Gastrocnemius medialis (tissue), 4 donors: ENCODE measurements around the gene BRIX1. TPM values are rescaled to one million over a fixed set of nuclear protein-coding genes. Genes with fewer than 3 reads are reported as not detected.
"Not testable (repeated sequence)": the region's sequence is repeated elsewhere in the genome, so short reads cannot be mapped to it uniquely, and the experiment has no call there.

Source experiments
- ATAC-seq, 2 donors: fragments of 150-250 bp; one replicate each; pipeline ENCODE4 v1.9.1; 2016
- DNase-seq, 2 donors: peaks; one replicate each; pipeline ENCODE4 v3.0.0-alpha.2; 2019
- H3K27ac ChIP-seq, 4 donors: fragments of 200-600 bp; sonication (generic); 1 replicate in 1 of 4; 2 replicates in 3 of 4; pipeline ENCODE4 v1.5.1; 2016 to 2018; ENCODE audit warnings: mild to moderate bottlenecking in 2 of 4, moderate library complexity in 1 of 4
- H3K27me3 ChIP-seq, 3 donors: fragments of 200-600 bp; sonication (generic) in 2 of 3; 1 replicate in 1 of 3; 2 replicates in 2 of 3; pipeline versions ENCODE4 v1.5.1 to v1.6.0; 2016 to 2019; ENCODE audit warnings: mild to moderate bottlenecking in 1 of 3, moderate library complexity in 1 of 3
- H3K36me3 ChIP-seq, 2 donors: fragments of 200-600 bp; sonication (generic) in 1 of 2; one replicate each; pipeline ENCODE4 v1.5.1; 2017 to 2018
- H3K4me1 ChIP-seq, 2 donors: fragments of 200-600 bp; sonication (generic) in 1 of 2; one replicate each; pipeline ENCODE4 v1.5.1; 2016 to 2017; ENCODE audit warnings: mild to moderate bottlenecking in 2 of 2
- H3K4me3 ChIP-seq, 4 donors: fragments of 200-600 bp; sonication (generic) in 3 of 4; 1 replicate in 1 of 4; 2 replicates in 3 of 4; pipeline ENCODE4 v1.5.1; 2016 to 2019; ENCODE audit warnings: mild to moderate bottlenecking in 2 of 4
- H3K9me3 ChIP-seq, 3 donors: fragments of 200-600 bp; sonication (generic) in 2 of 3; 1 replicate in 1 of 3; 2 replicates in 2 of 3; pipeline ENCODE4 v1.5.1; 2016 to 2019
- POLR2A ChIP-seq, 2 donors: fragments of 450-650 bp; IDR thresholded peaks; one replicate each; pipeline ENCODE4 v1.6.1; 2017; ENCODE audit warnings: antibody characterized with exemption in 2 of 2, mild to moderate bottlenecking in 2 of 2, moderate library complexity in 2 of 2
- in situ Hi-C, 4 donors: fragments of 200-750 bp; cut with MboI; loops; one replicate each; pipeline versions ENCODE4 v1.15.0 to v1.8.0; 2017; ENCODE audit warnings: low sequenced_read_pairs in 4 of 4
- intact Hi-C: fragments of 100-400 bp; cut with DNase I; formaldehyde crosslinking; loops from one replicate; pipeline ENCODE4 v1.15.1; 2023; ENCODE audit warnings: low total_unique reads
- total RNA-seq, 4 donors: library from RNA; depleted of rRNA; stranded (reverse); fragments of >200 nt; gene quantifications; one replicate each; pipeline versions ENCODE4 v1.1.0 to v1.2.3, GENCODE V29; 2016
- TF ChIP-seq, protein P1 (sequence below), 5 experiments: fragments of 450-650 bp in 3 of 5; fragments of 200-600 bp in 2 of 5; sonication (generic) in 2 of 5; IDR thresholded peaks in 4 of 5; conservative IDR thresholded peaks in 1 of 5; 1 replicate in 4 of 5; 2 replicates in 1 of 5; pipeline ENCODE4 v1.5.1; 2016 to 2019; ENCODE audit warnings: antibody characterized with exemption in 5 of 5, mild to moderate bottlenecking in 3 of 5, moderate library complexity in 3 of 5

Gene BRIX1
- total RNA-seq, 4 donors from 2014 or later: 9.2 to 15.7 (median 12.0) TPM

DNA sequence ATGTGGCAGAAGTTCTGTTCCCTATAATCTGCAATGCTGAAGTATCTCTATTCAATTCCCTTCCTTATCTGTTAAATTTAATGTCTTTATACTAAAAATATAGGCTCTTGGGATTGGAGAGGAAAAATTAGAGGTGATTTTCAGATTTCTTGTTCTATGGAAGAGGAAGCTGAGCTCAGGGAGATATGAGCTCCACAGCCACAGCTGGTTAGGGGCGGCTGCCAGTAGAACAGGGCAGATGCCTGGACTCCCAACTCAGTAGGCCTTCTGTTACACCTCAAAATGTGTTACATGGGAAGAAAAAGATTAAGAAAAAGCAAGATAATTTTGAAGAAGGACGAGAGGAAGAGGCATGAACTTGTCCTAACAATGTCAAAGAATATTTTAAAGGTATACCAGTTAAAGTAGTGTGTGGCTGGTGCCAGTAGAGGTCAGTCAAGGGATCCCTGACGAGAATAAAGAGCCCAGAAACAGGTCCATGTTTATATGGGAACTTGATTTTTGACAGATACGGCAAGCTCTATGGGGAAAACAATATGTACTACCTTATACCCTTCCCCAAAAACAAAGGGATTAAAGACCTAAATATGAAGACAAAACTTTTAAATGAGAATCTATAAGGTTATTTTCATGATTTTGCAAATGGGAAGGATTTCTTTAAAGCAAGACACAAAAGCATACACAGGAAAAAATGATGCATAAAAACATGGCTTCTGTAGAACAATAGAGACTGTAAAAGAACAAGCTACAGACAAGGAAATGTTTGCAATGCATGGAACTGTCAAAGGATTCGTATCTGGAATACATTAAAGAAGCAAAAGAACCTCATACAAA is 42.6 kb downstream of the BRIX1 start:
- no peaks in the 10 kb centered on the region for H3K27me3 ChIP-seq
- H3K27ac ChIP-seq: no peak overlapping the region
- no peak for ATAC-seq
- no peak for TF ChIP-seq POLR2A (IDR thresholded peaks at IDR 0.05)
- TF ChIP-seq, protein P1, sequence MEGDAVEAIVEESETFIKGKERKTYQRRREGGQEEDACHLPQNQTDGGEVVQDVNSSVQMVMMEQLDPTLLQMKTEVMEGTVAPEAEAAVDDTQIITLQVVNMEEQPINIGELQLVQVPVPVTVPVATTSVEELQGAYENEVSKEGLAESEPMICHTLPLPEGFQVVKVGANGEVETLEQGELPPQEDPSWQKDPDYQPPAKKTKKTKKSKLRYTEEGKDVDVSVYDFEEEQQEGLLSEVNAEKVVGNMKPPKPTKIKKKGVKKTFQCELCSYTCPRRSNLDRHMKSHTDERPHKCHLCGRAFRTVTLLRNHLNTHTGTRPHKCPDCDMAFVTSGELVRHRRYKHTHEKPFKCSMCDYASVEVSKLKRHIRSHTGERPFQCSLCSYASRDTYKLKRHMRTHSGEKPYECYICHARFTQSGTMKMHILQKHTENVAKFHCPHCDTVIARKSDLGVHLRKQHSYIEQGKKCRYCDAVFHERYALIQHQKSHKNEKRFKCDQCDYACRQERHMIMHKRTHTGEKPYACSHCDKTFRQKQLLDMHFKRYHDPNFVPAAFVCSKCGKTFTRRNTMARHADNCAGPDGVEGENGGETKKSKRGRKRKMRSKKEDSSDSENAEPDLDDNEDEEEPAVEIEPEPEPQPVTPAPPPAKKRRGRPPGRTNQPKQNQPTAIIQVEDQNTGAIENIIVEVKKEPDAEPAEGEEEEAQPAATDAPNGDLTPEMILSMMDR (IDR thresholded peaks at IDR 0.05 in 4 of 5, conservative IDR thresholded peaks at IDR 0.05 in 1 of 5): peak in 1 of 5 experiments; percentile 28
- intact Hi-C loops (no loop called here), in situ Hi-C loops (no loop called here)
- DNase-seq: no peak
- no peaks in the 10 kb centered on the region for H3K4me1 ChIP-seq
- peaks cover 0 to 25% of the 10 kb centered on the region in 2 donors for H3K36me3 ChIP-seq
- H3K9me3 ChIP-seq: no peaks in the 10 kb centered on the region
- H3K4me3 ChIP-seq: no peak overlapping the region

DNA sequence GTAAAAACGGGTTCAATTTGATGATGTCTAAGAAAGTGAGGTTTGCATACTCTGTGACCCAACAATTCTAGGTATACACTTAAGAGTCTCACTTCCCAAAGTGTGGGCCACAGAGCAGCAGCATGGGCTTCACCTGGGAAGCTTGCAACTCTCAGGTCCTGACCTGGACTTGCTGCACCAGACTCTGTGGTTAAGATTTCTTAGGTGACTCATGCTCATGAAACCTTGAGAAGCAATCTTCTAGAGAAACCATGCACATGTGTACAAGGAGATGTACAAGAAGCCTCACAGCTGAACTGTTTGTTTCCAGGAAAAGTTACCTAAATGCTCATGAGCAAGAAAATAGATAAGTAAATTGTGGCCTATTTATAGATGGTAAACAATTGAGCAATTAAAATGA is 43.8 kb downstream of the BRIX1 start:
- no peak for ATAC-seq
- intact Hi-C loops: no loop called here

DNA sequence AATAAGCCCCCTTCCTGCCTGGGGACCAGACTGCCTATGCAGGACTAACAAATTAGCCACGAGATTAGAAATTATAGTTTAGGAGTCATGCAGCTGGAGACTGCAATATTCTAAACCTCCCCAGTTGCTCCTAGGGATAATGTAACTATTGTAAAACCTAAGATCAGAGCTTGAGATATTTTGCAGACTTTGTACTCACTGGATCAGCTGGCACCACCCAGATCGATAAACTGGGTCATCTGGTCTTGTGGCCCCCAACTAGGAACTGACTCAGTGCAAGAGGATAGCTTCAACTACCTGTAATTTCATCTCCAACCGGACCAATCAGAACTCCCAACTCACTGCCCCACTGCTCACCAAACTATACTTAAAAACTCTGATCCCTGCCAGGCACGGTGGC is 52.0 kb downstream of the BRIX1 start:
- H3K27me3 ChIP-seq: no peaks in the 10 kb centered on the region
- no peaks in the 10 kb centered on the region for H3K4me1 ChIP-seq
- no peak for TF ChIP-seq POLR2A (IDR thresholded peaks at IDR 0.05)
- intact Hi-C loops (no loop called here), in situ Hi-C loops (no loop called here)
- ATAC-seq (no peak), DNase-seq (no peak)
- H3K4me3 ChIP-seq: no peak overlapping the region
- no peak overlapping the region for H3K27ac ChIP-seq
- H3K9me3 ChIP-seq: no peaks in the 10 kb centered on the region
- no peaks in the 10 kb centered on the region for H3K36me3 ChIP-seq

More for the DNA sequence above, 43.8 kb downstream of the BRIX1 start:
- H3K36me3 ChIP-seq: peaks cover 0 to 13% of the 10 kb centered on the region in 2 donors
- no peak overlapping the region for H3K27ac ChIP-seq
- in situ Hi-C loops: no loop called here
- TF ChIP-seq, protein P1 (IDR thresholded peaks at IDR 0.05 in 4 of 5, conservative IDR thresholded peaks at IDR 0.05 in 1 of 5): no peak
- no peak for TF ChIP-seq POLR2A (IDR thresholded peaks at IDR 0.05)
- no peaks in the 10 kb centered on the region for H3K9me3 ChIP-seq
- H3K4me1 ChIP-seq: no peaks in the 10 kb centered on the region
- H3K27me3 ChIP-seq: no peaks in the 10 kb centered on the region
- H3K4me3 ChIP-seq: no peak overlapping the region
- no peak for DNase-seq

DNA sequence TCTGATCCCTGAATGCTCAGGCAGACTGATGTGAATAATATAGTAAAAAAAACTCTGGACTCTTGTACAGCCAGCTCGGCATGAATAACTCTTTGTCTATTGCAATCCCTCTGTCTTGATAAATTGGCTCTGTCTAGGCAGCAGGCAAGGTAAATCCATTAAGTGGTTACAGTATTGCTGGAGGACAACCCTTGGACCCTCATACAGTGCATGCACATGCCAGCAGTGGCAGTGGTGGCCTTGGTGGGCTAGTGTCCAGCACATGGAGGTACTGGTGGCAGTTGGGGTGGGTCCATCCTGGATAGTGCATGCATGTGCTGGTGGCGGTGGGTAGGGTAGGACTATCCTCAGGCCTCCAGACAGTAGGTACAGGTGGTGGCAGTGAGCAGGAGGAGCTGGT is 52.7 kb downstream of the BRIX1 start:
- no peaks in the 10 kb centered on the region for H3K36me3 ChIP-seq
- intact Hi-C loops: no loop called here
- ATAC-seq: no peak
- no peak for TF ChIP-seq POLR2A (IDR thresholded peaks at IDR 0.05)
- TF ChIP-seq, protein P1 (IDR thresholded peaks at IDR 0.05 in 4 of 5, conservative IDR thresholded peaks at IDR 0.05 in 1 of 5): no peak
- H3K27me3 ChIP-seq: no peaks in the 10 kb centered on the region
- in situ Hi-C loops: no loop called here
- no peaks in the 10 kb centered on the region for H3K4me1 ChIP-seq
- no peak overlapping the region for H3K27ac ChIP-seq
- H3K9me3 ChIP-seq: no peaks in the 10 kb centered on the region
- no peak for DNase-seq
- no peak overlapping the region for H3K4me3 ChIP-seq

DNA sequence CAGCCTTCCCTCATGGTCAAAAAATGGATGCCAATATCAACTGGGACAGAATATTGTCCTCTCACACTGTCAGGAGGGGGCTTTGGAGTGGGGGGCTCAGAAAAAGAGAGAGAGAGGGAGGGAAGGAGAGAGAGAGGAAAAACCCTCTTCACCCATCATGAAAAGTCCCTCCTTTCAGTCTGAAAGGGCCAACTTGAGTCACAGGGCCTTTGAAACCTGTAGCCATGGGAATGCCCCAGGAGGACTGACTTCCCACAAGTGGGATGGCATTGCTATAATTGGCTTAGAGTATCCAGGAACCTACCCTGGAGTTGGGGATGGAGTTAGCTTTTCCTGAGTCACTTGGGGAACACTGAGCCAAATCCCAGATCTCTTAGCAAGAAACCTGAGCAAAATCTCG is 55.0 kb downstream of the BRIX1 start:
- no peaks in the 10 kb centered on the region for H3K36me3 ChIP-seq
- intact Hi-C loops: no loop called here
- no peaks in the 10 kb centered on the region for H3K9me3 ChIP-seq
- no peaks in the 10 kb centered on the region for H3K27me3 ChIP-seq
- H3K4me1 ChIP-seq: no peaks in the 10 kb centered on the region
- ATAC-seq: no peak
- no peak for TF ChIP-seq POLR2A (IDR thresholded peaks at IDR 0.05)
- TF ChIP-seq, protein P1 (IDR thresholded peaks at IDR 0.05 in 4 of 5, conservative IDR thresholded peaks at IDR 0.05 in 1 of 5): no peak
- no peak for DNase-seq
- H3K27ac ChIP-seq: no peak overlapping the region
- H3K4me3 ChIP-seq: no peak overlapping the region
- in situ Hi-C loops: no loop called here

DNA sequence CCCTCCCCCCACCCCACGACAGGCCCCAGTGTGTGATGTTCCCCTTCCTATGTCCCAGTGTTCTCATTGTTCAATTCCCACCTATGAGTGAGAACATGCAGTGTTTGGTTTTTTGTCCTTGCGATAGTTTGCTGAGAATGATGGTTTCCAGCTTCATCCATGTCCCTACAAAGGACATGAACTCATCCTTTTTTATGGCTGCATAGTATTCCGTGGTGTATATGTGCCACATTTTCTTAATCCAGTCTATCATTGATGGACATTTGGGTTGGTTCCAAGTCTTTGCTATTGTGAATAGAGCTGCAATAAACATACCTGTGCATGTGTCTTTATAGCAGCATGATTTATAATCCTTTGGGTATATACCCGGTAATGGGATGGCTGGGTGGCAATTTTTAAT is 56.1 kb downstream of the BRIX1 start:
- H3K27ac ChIP-seq, H3K36me3 ChIP-seq, H3K27me3 ChIP-seq, H3K4me3 ChIP-seq, in situ Hi-C loops, H3K9me3 ChIP-seq, H3K4me1 ChIP-seq, DNase-seq, intact Hi-C loops, ATAC-seq: not testable (repeated sequence)
